HL-60/S4 (cell line): ENCODE data around the gene LAMA2.

ENCODE experiments used
- in situ Hi-C: fragments of 300-500 bp; cut with MboI; formaldehyde crosslinking; loops from 2 replicates; pipeline ENCODE4 v1.14.3; 2022; ENCODE audit warnings: low sequenced_read_pairs

LAMA2 gene

DNA sequence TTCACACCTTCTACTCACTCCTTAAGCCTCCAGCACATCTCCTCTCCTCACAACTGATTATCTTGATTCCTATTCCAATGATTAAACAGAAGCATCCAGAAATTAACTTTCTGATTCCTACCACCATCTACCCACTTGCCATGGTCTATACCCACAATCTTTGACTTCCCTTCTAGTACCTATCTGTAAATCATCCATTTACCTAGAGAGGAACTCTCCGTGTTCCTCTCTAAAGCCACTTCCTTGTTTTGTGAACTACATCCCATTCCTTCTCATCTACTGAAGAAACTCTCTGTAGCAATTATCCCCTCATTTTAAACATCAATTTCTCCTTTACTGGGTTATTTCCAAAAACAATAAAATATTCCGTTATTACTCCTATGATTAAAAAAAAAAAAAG, 659.8 kb downstream of the LAMA2 start:
- in situ Hi-C loops = no loop called here

DNA sequence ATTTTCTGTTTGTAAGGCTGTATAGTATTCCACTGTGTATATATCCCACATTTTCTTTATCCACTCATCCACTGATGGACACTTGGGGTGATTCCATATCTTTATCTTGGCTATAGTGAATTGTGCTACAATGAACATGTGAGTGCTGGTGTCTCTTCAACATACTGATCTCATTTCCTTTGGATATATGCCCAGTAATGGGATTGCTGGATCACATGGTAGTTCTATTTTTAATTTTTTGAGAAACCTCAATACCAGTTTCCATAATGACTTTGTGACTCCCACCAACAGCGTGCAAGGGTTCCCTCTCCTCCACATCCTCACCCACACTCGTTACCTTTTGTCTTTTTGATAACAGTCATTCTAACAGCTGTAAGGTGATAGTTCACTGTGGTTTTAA, 661.0 kb downstream of the LAMA2 start:
- in situ Hi-C loops = no loop called here

DNA sequence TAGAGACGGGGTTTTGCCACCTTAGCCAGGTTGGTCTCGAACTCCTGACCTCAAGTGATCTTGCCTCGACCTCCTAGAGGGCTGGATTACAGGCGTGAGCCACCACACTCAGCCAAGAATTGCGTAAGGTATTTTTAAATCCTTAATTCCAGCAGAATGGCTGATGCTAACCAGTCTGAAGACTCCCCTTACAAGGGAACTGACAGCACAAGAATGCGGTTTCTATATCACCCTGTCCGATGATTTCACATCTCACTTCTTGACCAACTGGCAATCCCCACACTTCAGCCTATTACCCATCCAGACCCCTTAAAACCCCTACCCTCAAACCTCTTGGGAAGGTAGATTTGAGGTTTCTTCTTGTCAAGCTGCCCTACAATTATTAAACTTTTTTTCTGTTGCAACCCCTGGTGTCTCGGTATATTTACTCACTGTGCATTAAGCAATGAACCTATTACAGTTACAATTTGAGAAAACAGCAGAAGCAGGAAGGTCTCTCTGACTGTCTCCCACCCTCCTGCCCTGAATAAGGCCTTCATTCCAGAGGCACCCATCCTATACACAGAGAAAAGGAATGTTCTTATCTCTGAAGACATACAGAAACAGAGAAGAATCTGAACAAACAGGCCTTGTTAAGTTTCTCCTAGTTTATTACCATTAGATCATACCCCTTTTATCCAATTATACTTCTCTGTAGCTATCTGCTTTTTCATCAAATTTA, 662.1 kb downstream of the LAMA2 start:
- in situ Hi-C loops = no loop called here

DNA sequence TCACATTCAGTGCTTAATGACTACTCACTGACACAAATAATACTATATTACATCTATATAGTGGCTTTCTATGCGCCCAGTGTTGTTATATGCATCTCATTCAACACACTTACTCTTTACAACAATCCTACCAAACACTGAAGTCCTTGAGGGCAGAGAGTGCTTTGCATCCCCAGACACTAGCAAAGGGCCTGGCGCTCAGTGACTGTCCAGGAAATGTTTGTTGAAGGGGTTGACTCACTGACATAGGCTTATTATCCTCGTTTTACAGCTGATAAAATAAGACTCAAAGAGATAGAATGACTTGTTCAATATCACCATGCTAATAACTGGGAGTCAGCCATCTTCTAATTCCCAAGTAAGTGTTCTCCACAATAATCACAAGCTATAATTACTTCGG, 663.8 kb downstream of the LAMA2 start:
- in situ Hi-C loops = no loop called here

DNA sequence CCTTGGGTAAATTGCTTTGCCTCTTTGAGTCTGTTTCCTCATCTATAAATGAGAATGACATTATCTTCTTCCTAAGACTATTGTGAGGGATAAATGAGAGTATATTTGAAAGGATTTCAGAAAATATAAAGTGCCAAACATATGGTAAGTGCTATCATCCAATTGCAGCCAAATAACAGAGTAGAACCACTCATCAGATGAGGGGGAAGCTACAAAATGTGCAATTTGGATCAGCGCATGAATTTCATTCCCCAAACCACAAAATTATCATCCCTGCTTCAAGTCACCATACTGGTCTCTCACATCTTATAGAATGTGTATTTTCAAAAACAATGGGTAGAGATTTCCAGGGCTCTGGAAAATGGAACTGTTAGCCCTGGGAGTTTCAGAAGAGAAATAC, 668.5 kb downstream of the LAMA2 start:
- in situ Hi-C loops = loop anchor here (25.0 kb wide), 1 partner anchor 814 kb away; no protein-coding TSS in a partner anchor

DNA sequence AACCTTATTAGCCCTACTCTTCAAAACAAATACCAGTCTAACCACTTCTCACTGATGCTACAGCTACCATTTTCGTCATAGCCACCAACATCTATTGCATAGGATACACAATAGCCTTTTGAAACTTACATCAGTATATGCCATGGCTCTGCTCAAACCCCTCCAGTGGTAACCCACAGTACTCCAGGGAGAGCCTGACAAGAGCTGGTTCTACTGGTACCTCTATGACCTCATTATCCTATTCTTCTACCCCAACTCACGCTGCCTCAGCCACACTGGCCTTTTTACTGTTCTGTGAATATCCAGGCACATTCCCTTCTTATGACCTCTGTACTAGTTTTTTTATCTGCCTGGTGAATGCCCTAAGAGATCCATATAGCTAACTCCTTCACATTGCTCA, 669.5 kb downstream of the LAMA2 start:
- in situ Hi-C loops = loop anchor here (25.0 kb wide), 1 partner anchor 815 kb away; no protein-coding TSS in a partner anchor

DNA sequence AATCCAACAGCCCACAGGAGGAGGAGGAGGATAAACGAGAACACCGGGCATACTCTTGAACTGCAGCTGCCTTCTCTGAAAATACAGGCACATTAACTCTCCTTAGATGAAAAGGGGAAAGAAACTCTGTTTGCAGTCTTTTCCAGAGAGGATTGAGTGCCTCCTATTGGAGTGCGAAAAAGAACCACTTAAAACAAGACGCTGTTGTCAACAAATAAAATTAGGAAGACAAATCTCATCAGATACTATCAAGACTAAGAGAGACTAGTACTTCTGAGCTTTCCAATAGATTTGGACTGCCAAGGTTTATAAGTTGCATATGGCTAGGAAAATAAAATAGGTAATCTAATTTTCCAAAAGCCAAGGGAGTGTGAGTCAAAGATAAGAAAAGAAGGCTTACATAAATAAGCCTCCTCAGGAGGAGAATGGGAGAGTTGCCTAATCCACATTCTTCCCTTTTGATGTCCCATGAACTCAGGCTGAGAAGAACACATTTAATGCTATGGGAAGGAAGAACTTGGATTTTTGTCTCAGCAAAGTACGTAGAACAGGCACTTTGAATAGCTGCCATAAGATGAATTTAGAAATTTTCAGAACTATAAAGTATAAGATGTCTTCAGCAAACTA, 672.4 kb downstream of the LAMA2 start:
- in situ Hi-C loops = loop anchor here (25.0 kb wide), 1 partner anchor 818 kb away; no protein-coding TSS in a partner anchor

DNA sequence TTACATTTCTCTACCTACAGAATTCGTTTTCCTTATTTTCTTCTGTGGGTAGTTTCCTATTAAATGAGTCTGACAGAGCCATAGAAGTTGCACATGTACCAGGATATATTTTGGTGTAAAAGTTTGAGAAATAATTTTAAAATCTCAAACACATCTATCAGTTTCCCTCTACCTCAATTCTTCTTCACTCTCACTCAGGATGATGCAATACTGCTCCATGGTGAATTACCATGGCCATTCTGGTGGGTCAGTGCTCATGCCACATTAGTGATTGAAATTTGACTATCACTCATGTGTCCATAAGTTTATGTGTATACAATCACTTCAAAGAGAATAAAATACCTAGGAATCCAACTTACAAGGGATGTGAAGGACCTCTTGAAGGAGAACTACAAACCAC, 675.3 kb downstream of the LAMA2 start:
- in situ Hi-C loops = loop anchor here (25.0 kb wide), 1 partner anchor 821 kb away; no protein-coding TSS in a partner anchor

DNA sequence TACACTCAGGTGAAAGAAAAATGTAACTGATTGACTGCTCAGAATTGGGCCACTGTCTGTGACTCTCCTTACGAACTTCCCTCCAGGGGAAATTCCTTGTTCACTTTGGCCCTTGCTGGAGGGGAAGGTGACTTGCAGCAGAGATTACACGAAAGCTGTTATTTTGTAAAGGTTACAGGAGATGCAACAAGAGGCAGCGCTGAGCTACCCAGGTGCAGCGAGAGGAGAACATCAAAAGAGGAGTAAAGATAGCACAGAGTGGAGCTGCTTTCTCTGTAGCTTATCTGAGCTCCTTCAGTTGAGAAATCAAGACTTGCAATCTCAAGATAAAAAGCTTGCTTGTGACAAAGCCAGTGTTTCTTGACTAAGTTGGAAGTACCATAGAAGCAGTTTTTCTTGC, 682.4 kb downstream of the LAMA2 start:
- in situ Hi-C loops = loop anchor here (10.0 to 25.0 kb wide), 2 partner anchors 71 to 828 kb away; no protein-coding TSS in a partner anchor

DNA sequence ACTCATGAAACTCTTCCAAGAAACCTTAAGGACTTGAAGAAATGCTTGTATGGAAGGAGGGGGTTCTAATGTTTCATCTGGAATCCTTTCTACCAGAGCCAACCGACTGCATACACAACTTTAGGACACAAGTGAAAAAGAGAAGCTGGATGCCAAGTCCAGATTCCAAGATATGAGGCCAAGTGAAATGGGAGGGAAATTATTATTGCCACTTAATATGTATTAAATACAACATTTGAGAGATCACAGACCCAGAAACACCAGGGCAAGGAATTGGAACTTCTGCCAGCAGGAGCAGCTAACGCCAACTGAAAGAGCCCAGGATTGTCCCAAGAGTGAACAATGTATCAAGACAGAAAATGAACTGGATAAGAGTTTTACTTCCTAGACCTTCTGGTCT, 682.9 kb downstream of the LAMA2 start:
- in situ Hi-C loops = loop anchor here (10.0 to 25.0 kb wide), 2 partner anchors 71 to 829 kb away; no protein-coding TSS in a partner anchor
